WTC11 (cell line): Measurements from ENCODE around the gene ZBTB43. TPM values are rescaled to one million over a fixed set of nuclear protein-coding genes. Genes with fewer than 3 reads are reported as not detected.

Experiments
- ATAC-seq: fragments of 200-7000 bp; cut with Tn5 transposase; 2 replicates; pipeline ENCODE4 v1.10.0; 2021; ENCODE audit warnings: mild to moderate bottlenecking, moderate library complexity
- CTCF ChIA-PET: fragments of 300-600 bp; sonication (Branson Sonifier 250); formaldehyde crosslinking; loops from one replicate; lab custom pipeline; 2021; ENCODE audit warnings: antibody characterized with exemption; lab: Charles Lee
- POLR2A ChIA-PET: fragments of 350-600 bp; sonication (Branson Sonifier 250); formaldehyde crosslinking; loops from one replicate; lab custom pipeline; 2021; ENCODE audit warnings: antibody characterized with exemption; lab: Charles Lee
- DNase-seq: peaks from one replicate; pipeline ENCODE4 v3.0.0; 2021; ENCODE audit warnings: low spot score
- H3K27ac Mint-ChIP-seq: 2 replicates; pipeline ENCODE4 v1.8.0; 2021; ENCODE audit warnings: mixed read lengths
- H3K27me3 Mint-ChIP-seq: 2 replicates; pipeline ENCODE4 v1.8.0; 2021; ENCODE audit warnings: low read depth, mild to moderate bottlenecking, moderate library complexity, mixed read lengths
- H3K36me3 Mint-ChIP-seq: 2 replicates; pipeline ENCODE4 v1.8.0; 2021; ENCODE audit warnings: mixed read lengths
- H3K4me1 Mint-ChIP-seq: 2 replicates; pipeline ENCODE4 v1.8.0; 2022; ENCODE audit warnings: mixed read lengths
- H3K4me3 Mint-ChIP-seq: 2 replicates; pipeline ENCODE4 v1.8.0; 2021; ENCODE audit warnings: mild to moderate bottlenecking, moderate library complexity, mixed read lengths
- H3K9me3 Mint-ChIP-seq: 2 replicates; pipeline ENCODE4 v1.8.0; 2021; ENCODE audit warnings: mixed read lengths
- EMX1 ChIP-seq: fragments of 250-450 bp; sonication (Bioruptor Pico); IDR thresholded peaks from 2 replicates; pipeline ENCODE4 v1.8.0; 2021; ENCODE audit warnings: mild to moderate bottlenecking
- IRF2 ChIP-seq: sonication (generic); formaldehyde crosslinking; IDR thresholded peaks from 2 replicates; pipeline ENCODE4 v1.8.0; 2022; ENCODE audit warnings: low read depth, missing genetic modification reagents, borderline replicate concordance
- SMAD4 ChIP-seq: sonication (generic); formaldehyde crosslinking; IDR thresholded peaks from 2 replicates; pipeline ENCODE4 v1.8.0; 2022; ENCODE audit warnings: mild to moderate bottlenecking, missing genetic modification reagents
- total RNA-seq: library from RNA; stranded (reverse); gene quantifications from 3 replicates; pipeline ENCODE4 v1.2.3, GENCODE V29; 2021
- TF ChIP-seq, protein P1 (sequence below): fragments of 250-450 bp; sonication (Bioruptor Pico); conservative IDR thresholded peaks from 2 replicates; pipeline ENCODE4 v1.9.0; 2021; ENCODE audit warnings: mild to moderate bottlenecking
- TF ChIP-seq, protein P2 (sequence below): sonication (generic); formaldehyde crosslinking; IDR thresholded peaks from 2 replicates; pipeline ENCODE4 v1.8.1; 2023; ENCODE audit warnings: mild to moderate bottlenecking, missing genetic modification reagents
- TF ChIP-seq, protein P3 (sequence below): sonication (generic); formaldehyde crosslinking; IDR thresholded peaks from 2 replicates; pipeline ENCODE4 v1.8.0; 2022; ENCODE audit warnings: mild to moderate bottlenecking, missing genetic modification reagents
- TF ChIP-seq, protein P4 (sequence below): fragments of 250-450 bp; sonication (Bioruptor Pico); IDR thresholded peaks from 2 replicates; pipeline ENCODE4 v1.8.0; 2021; ENCODE audit warnings: mild to moderate bottlenecking
- TF ChIP-seq, protein P5 (sequence below): fragments of 250-450 bp; sonication (Bioruptor Pico); IDR thresholded peaks from 2 replicates; pipeline ENCODE4 v1.9.0; 2021; ENCODE audit warnings: mild to moderate bottlenecking, borderline replicate concordance
- TF ChIP-seq, protein P6 (sequence below): fragments of 250-450 bp; sonication (Bioruptor Pico); IDR thresholded peaks from 2 replicates; pipeline ENCODE4 v2.1.2; 2022; ENCODE audit warnings: mild to moderate bottlenecking, moderate library complexity

ZBTB43 gene
- total RNA-seq, 1 experiment from 2014 or later: 23.8 TPM

DNA sequence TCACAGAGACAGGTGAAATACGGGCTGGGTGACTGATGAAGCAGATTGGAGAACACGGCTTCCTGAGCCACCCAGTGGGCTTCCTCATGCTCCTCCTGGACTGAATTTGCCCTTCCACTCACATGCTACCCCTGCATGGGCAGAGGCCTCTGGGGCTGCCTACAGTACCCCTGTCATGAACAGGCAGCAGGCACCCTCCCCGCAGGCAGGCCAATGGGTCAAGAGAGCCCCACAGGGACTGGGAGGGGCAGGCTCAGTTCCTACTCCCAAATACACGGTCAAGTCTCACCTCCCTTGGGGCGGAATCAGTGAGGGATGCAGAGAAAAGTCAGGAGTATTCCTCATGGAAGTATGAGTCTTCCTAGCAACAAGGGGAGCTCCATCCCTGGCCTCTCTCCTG, 48.6 kb upstream of the ZBTB43 start:
- DNase-seq: no peak
- peaks cover 11% of the 10 kb centered on the region; the same call in 1 of the 2 replicates for H3K27me3 Mint-ChIP-seq
- TF ChIP-seq, protein P1, sequence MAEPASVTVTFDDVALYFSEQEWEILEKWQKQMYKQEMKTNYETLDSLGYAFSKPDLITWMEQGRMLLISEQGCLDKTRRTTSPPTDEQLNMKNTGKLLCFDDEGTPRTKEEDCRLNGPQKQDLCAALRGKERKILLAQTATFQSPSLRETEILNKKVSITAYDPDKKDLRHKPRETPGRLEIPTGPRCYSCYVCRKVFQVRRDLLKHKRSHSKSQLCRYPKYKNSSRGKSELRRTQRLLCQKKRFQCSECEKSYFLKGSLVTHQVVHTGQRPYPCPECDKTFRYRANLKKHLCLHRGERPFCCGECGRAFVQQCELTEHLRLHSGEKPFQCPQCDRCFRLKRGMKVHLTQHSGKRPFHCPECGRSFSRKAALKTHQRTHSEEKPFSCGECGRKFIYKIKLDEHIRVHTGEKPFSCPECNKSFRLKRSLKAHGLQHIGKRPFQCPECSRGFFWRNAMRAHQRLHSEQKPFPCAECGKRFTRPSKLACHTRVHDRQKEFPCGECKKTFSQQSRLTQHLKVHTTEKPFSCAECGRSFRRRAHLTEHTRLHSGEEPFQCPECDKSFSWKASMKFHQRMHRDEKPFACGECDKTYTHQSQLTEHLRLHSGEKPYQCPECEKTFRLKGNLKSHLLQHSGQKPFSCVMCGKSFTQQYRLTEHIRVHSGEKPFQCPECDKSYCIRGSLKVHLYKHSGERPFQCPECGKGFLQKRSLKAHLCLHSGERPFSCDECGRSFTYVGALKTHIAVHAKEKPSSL (CRISPR knock-in tag): no peak
- TF ChIP-seq, protein P2, sequence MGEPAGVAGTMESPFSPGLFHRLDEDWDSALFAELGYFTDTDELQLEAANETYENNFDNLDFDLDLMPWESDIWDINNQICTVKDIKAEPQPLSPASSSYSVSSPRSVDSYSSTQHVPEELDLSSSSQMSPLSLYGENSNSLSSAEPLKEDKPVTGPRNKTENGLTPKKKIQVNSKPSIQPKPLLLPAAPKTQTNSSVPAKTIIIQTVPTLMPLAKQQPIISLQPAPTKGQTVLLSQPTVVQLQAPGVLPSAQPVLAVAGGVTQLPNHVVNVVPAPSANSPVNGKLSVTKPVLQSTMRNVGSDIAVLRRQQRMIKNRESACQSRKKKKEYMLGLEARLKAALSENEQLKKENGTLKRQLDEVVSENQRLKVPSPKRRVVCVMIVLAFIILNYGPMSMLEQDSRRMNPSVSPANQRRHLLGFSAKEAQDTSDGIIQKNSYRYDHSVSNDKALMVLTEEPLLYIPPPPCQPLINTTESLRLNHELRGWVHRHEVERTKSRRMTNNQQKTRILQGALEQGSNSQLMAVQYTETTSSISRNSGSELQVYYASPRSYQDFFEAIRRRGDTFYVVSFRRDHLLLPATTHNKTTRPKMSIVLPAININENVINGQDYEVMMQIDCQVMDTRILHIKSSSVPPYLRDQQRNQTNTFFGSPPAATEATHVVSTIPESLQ (CRISPR knock-in tag): no peak
- no peak for TF ChIP-seq EMX1 (CRISPR knock-in tag)
- no peak for TF ChIP-seq SMAD4 (CRISPR knock-in tag)
- TF ChIP-seq, protein P3, sequence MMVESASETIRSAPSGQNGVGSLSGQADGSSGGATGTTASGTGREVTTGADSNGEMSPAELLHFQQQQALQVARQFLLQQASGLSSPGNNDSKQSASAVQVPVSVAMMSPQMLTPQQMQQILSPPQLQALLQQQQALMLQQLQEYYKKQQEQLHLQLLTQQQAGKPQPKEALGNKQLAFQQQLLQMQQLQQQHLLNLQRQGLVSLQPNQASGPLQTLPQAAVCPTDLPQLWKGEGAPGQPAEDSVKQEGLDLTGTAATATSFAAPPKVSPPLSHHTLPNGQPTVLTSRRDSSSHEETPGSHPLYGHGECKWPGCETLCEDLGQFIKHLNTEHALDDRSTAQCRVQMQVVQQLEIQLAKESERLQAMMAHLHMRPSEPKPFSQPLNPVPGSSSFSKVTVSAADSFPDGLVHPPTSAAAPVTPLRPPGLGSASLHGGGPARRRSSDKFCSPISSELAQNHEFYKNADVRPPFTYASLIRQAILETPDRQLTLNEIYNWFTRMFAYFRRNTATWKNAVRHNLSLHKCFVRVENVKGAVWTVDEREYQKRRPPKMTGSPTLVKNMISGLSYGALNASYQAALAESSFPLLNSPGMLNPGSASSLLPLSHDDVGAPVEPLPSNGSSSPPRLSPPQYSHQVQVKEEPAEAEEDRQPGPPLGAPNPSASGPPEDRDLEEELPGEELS (CRISPR knock-in tag): no peak
- TF ChIP-seq, protein P4, sequence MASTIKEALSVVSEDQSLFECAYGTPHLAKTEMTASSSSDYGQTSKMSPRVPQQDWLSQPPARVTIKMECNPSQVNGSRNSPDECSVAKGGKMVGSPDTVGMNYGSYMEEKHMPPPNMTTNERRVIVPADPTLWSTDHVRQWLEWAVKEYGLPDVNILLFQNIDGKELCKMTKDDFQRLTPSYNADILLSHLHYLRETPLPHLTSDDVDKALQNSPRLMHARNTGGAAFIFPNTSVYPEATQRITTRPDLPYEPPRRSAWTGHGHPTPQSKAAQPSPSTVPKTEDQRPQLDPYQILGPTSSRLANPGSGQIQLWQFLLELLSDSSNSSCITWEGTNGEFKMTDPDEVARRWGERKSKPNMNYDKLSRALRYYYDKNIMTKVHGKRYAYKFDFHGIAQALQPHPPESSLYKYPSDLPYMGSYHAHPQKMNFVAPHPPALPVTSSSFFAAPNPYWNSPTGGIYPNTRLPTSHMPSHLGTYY: no peak
- H3K36me3 Mint-ChIP-seq: no peaks in the 10 kb centered on the region
- H3K4me1 Mint-ChIP-seq: no peaks in the 10 kb centered on the region
- H3K4me3 Mint-ChIP-seq: no peak overlapping the region
- POLR2A ChIA-PET: no interaction called here
- no peak for ATAC-seq
- CTCF ChIA-PET: interaction anchor here (1.1 kb wide), 1 partner anchor 50 kb away, joined by 3 read pairs; no protein-coding TSS in a partner anchor
- no peak overlapping the region for H3K27ac Mint-ChIP-seq
- no peaks in the 10 kb centered on the region for H3K9me3 Mint-ChIP-seq

DNA sequence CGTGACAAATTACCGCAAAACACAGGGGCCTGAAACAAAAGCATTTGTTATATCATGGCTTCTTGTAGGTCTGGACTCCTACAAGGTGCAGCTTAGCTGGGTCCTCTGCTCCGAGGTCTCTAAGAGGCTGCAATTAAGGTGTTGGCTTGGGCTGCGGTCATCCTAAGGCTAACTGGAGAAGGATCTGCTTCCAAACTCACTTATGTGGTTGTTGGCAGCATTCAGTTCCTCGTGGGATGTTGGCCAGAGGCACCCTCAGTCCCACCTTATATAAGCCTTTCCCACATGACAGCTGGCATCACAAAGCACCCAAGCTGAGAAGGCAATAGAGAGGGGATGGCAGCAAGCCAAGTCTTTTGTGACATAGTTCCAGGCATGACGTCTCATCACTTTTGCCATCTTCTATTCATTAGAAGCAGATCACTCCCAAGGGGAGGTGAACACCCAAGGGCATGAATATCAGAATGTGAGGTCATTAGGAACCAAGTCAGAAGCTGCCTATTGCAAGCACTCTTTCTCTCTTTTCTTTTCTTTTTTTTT, 47.9 kb upstream of the ZBTB43 start:
- no peaks in the 10 kb centered on the region for H3K36me3 Mint-ChIP-seq
- H3K4me1 Mint-ChIP-seq: no peaks in the 10 kb centered on the region
- H3K27me3 Mint-ChIP-seq: peaks cover 13% of the 10 kb centered on the region; the same call in 1 of the 2 replicates
- POLR2A ChIA-PET: interaction anchor here (0.7 kb wide), 1 partner anchor 16 kb away, joined by 3 read pairs; no protein-coding TSS in a partner anchor
- TF ChIP-seq, protein P5, sequence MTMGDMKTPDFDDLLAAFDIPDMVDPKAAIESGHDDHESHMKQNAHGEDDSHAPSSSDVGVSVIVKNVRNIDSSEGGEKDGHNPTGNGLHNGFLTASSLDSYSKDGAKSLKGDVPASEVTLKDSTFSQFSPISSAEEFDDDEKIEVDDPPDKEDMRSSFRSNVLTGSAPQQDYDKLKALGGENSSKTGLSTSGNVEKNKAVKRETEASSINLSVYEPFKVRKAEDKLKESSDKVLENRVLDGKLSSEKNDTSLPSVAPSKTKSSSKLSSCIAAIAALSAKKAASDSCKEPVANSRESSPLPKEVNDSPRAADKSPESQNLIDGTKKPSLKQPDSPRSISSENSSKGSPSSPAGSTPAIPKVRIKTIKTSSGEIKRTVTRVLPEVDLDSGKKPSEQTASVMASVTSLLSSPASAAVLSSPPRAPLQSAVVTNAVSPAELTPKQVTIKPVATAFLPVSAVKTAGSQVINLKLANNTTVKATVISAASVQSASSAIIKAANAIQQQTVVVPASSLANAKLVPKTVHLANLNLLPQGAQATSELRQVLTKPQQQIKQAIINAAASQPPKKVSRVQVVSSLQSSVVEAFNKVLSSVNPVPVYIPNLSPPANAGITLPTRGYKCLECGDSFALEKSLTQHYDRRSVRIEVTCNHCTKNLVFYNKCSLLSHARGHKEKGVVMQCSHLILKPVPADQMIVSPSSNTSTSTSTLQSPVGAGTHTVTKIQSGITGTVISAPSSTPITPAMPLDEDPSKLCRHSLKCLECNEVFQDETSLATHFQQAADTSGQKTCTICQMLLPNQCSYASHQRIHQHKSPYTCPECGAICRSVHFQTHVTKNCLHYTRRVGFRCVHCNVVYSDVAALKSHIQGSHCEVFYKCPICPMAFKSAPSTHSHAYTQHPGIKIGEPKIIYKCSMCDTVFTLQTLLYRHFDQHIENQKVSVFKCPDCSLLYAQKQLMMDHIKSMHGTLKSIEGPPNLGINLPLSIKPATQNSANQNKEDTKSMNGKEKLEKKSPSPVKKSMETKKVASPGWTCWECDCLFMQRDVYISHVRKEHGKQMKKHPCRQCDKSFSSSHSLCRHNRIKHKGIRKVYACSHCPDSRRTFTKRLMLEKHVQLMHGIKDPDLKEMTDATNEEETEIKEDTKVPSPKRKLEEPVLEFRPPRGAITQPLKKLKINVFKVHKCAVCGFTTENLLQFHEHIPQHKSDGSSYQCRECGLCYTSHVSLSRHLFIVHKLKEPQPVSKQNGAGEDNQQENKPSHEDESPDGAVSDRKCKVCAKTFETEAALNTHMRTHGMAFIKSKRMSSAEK (CRISPR knock-in tag): no peak
- TF ChIP-seq, protein P6, sequence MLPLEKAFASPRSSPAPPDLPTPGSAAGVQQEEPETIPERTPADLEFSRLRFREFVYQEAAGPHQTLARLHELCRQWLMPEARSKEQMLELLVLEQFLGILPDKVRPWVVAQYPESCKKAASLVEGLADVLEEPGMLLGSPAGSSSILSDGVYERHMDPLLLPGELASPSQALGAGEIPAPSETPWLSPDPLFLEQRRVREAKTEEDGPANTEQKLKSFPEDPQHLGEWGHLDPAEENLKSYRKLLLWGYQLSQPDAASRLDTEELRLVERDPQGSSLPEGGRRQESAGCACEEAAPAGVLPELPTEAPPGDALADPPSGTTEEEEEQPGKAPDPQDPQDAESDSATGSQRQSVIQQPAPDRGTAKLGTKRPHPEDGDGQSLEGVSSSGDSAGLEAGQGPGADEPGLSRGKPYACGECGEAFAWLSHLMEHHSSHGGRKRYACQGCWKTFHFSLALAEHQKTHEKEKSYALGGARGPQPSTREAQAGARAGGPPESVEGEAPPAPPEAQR (CRISPR knock-in tag): no peak
- TF ChIP-seq IRF2 (CRISPR knock-in tag): no peak
- no peak overlapping the region for H3K27ac Mint-ChIP-seq
- ATAC-seq (no peak), DNase-seq (no peak)
- no peaks in the 10 kb centered on the region for H3K9me3 Mint-ChIP-seq
- no peak overlapping the region for H3K4me3 Mint-ChIP-seq
- CTCF ChIA-PET: interaction anchor here (1.1 to 2.1 kb wide), 3 partner anchors 16 to 54 kb away, joined by 3 to 6 read pairs (median 6); no protein-coding TSS in a partner anchor
